HG02642 (cell line): ENCODE results near the gene TTC29.
A peak's percentile ranks its signal among the peaks of the same experiment; 100 is the strongest.

Source experiments
- ATAC-seq: cut with Tn5 transposase; IDR thresholded peaks from one replicate; pipeline ENCODE4 v1.9.1; 2021; ENCODE audit warnings: mild to moderate bottlenecking; ENCODE audit not compliant: unreplicated experiment, poor library complexity

TTC29 gene, protein sequence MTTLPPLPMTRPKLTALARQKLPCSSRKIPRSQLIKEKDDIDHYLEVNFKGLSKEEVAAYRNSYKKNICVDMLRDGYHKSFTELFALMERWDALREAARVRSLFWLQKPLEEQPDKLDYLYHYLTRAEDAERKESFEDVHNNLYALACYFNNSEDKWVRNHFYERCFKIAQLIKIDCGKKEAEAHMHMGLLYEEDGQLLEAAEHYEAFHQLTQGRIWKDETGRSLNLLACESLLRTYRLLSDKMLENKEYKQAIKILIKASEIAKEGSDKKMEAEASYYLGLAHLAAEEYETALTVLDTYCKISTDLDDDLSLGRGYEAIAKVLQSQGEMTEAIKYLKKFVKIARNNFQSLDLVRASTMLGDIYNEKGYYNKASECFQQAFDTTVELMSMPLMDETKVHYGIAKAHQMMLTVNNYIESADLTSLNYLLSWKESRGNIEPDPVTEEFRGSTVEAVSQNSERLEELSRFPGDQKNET

GRCh38 chr4:146945556-146946374 lies at the start of gene TTC29:
TSS of gene TTC29 (minus strand) at chr4:146945864. CDS start at chr4:146939895, 5,969 bp downstream.
- peak; percentile 100 for ATAC-seq

GRCh38 chr4:146981651-146982050 lies 36.0 kb upstream of the TTC29 start:
- ATAC-seq, result no peak

- ATAC-seq, result no peak
Observed at GRCh38 chr4:146978641-146979040, 33.0 kb upstream of the TTC29 start.

DNA sequence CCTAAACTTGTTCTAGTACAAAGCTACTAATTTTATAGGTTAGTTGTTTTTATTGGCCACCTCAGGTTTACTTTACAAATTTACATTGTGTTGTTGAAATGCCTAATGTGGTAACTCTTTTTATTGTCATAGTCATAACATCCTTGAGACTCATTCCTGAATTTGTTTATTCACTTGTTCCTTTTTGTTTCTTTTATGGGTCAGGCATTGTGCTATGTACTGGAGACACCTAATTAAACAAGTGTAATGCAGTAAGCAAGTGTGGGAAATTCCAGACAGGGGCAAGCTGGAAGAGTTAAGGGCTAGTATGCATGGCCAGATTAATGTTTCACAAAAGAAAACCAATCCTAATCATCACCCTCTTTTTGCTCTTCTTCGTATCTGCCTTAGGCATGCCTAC lies 30.5 kb upstream of the TTC29 start:
- no peak for ATAC-seq

- no peak for ATAC-seq
Observed at GRCh38 chr4:146975527-146975926, 29.9 kb upstream of the TTC29 start.

DNA sequence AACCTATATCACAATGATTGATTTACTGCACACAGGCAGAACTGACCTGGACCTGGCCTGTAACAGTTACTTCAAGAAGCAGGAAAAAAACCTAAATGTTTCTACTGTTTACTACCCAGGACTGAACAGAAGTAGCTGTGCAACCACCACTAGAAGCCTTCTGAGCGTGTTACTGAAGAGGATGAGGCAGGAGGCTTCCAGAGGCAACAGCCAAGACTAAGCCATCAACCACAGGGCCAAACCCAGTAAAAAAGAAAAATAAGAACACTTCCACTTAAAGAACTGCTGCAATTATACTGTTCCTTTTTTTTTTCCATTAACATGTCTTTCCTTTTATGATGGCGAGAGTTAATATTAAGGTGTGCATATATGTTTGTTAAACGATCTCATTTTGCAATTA lies 29.4 kb upstream of the TTC29 start:
- no peak for ATAC-seq

GRCh38 chr4:146972036-146972435 lies 26.4 kb upstream of the TTC29 start:
- ATAC-seq, result no peak

GRCh38 chr4:146969126-146969525 lies 23.5 kb upstream of the TTC29 start:
- ATAC-seq, result no peak

GRCh38 chr4:146960634-146961033 lies 15.0 kb upstream of the TTC29 start:
- ATAC-seq, result no peak

GRCh38 chr4:146959692-146960091 lies 14.0 kb upstream of the TTC29 start:
- ATAC-seq, result no peak

GRCh38 chr4:146957237-146957636 lies 11.6 kb upstream of the TTC29 start:
- ATAC-seq, result no peak

DNA sequence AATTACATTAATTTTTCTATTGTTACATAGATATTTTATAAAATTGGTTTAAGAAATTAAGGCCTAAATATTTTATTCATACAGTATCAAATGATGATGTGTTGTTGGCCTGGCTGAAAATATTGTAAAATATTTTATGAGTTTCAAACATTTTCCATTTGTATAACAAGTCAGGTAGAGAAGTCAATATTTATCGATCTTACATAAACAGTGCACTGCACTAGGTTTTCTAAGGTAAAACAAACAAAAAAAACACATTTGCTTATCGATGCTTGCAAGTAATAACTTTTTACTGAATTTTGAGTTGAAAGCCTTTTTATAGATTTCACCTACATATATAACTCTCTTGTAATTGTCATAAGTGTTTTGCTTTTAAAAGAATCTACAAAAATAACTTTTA lies 7.2 kb upstream of the TTC29 start:
- ATAC-seq, result no peak

DNA sequence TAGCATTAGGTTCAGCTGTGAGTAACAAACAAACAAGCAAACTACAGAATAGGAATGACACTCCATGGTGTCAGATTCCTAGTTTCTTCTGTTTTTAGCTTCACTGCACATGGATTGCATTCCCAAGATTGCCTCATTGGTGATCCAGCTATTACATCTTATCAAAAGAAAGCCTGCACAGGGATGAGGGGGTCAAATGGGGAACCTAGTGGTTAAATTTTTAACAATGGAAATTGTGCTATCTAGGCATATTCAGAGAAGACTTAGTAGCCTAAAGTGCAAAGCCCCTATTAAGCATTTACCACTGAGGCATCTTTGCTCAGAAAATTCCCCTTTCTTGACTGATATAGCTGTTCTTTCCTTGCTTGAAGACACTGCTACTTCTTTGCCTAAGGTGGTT lies 3.9 kb upstream of the TTC29 start:
- no peak for ATAC-seq

DNA sequence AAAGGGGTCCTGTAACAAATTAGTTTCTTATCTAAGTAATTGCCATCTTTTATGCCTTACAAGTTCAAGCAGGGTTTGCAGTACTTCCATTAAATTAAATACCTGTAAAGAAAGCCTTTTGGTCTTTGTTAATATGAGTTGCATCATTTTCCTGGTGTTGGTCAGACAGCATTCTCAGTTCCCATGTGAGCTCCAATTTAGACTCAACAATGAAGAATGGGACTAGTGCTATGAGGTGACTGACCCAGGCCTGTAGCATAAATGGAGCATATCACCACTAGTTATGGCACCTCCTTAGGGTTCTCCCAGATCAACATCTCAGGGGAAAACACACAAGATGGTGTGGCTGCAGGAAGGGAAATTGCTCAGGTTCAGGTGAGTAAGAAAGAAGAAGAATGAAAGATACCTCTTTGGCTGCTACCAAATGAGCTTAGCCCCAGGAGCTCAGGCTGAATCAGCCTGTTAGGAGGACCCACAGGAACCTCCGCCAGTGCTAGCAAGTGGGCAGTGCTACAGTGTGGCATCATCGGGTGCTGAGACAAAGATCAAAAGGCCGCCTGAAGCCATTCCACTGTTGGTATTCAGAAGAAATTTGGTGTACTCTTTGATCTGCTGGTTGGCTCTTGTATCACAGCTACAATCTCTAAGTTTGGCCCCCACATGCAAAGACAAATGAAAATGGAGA lies 1.8 kb downstream of the TTC29 start:
- no peak for ATAC-seq

DNA sequence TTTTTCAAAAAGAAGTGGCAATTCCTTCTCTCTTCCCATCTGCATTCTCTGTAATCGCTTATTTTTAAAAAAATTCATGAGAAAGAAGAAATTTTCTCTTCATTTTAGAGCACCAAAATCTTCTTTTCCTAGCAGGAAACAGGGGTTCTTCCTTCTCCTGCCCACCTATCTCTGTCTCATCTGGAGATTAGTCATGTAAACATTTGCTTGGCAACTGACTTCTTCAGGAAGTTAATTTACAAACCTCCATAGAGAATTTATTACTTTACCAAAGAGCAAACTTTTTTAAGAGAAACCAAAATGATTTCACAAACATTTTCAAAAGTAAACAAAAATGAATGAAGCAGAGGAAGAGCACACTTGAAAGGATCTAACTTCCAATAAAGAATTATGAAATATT lies 13.5 kb downstream of the TTC29 start:
- ATAC-seq, result no peak

DNA sequence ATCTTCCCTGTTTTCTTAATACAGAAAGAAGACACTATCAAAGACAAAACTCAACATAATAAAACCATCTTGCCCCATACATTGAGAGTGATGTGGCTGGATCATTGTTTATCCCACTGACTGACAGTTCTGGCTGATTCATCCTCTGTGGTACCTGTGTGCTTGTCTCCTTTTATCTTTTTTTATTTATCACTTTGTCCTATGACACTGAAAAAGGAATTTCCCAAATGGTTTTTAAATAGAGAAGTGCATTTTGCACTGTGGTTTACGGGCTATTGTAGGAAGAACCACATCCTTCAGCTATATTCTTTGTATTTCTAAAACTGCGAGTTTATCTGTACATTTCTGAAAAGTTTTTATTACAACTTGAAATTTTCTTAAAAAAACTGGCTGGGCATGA lies 15.0 kb downstream of the TTC29 start:
- no peak for ATAC-seq

DNA sequence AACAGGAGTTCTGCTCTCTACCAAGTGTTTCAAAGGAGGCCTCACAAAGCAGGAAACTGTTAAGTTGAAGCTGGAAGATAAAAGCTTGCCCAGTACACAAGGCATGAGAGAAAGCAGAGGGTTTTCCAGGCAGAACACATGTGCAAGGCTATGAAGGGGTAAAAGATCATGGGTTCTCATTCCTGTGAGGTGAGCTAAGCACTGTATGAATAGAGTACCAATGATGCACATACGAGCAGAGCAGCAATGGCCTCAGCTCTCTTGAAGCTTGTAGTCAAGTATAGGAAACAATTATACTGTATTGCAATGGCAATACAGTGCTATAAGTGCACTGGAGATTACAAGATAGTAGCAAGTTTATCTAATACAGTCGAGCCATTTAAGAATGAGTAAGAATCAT lies 18.0 kb downstream of the TTC29 start:
- ATAC-seq, result no peak

GRCh38 chr4:146916479-146917076 lies 29.1 kb downstream of the TTC29 start:
- no peak for ATAC-seq

GRCh38 chr4:146915132-146915531 lies 30.5 kb downstream of the TTC29 start:
- no peak for ATAC-seq

DNA sequence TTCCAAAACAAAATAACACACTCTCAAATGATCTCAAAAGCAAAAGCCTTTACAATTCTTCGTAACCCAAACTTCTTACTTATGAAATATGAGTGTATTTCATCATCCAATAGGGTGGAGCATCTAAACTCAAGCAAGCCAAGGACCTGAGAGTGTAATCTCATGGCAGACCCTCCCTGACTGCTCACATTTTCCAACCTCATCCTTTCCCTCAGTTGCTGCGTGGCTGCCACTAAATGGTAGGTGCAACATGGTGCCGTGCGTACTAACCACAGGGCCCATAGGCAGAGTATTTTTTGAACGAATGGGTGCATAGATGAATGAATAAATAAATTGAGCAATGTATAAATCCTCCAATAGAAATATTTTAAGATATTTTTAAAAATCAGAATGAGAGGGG lies 45.4 kb downstream of the TTC29 start:
- no peak for ATAC-seq
